Dermis blood vessel endothelial cell (primary cell): ENCODE measurements around the gene LRRC32. TPM values are rescaled to one million over a fixed set of nuclear protein-coding genes. Genes with fewer than 3 reads are reported as not detected.

ENCODE experiments used
- DNase-seq: peaks from one replicate; pipeline ENCODE4 v3.0.0; 2010
- total RNA-seq: library from RNA; depleted of rRNA; stranded (reverse); fragments of >200 nt; gene quantifications from 2 replicates; pipeline ENCODE4 v1.2.3, GENCODE V29; 2014

The LRRC32 gene
- total RNA-seq, 1 donor from 2014 or later: 80.8 TPM

DNA sequence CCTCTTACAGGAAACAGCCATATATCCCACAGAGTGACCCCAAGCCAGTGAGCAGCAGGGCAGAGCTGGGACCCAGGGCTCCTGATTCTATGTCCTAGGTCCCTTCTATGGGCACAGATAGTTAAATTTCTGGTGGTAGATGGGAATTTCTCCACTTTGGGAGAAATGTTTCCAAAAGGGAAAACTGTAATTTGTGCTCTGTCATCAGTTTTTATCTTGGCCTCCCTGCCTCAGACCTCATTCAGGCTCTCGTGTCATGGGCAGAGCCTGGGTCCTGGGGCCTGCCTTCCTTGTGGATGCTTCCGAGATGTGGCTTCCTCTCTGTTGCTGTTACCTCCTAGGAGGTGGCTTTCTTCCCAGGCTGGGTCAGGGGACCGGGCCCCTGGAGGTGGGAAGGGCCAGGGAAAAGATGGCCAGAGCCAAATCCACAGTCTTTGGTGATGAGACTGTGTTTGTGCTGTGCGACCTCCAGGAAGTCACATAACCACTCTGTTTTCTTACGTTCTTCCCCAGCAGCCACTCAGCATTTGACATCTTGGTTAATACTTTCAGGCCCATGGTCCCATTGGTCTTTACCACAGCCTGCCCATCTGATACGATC is 8.6 kb downstream of the LRRC32 start:
- DNase-seq: no peak

DNA sequence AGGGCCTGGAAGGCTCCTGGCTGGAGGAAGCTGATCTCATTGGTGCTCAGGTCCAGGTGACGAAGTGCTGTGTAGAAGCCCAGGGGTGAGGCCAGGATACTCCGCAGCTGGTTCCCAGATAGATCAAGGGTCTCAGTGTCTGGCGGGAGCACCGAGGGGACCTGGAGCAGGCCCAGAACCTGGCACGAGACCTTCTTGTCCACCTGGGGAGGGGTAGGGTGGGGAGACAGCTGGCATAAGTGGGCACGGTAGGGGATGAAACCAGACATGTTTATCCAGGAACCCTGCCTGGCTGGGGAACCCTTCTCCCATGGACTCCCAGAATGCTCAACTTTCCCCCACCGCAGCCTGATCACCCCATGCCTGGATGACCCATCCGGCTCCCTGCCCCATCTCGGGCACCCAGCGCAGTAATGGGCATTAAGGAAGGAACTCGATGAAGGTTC is 9.2 kb downstream of the LRRC32 start:
- no peak for DNase-seq

DNA sequence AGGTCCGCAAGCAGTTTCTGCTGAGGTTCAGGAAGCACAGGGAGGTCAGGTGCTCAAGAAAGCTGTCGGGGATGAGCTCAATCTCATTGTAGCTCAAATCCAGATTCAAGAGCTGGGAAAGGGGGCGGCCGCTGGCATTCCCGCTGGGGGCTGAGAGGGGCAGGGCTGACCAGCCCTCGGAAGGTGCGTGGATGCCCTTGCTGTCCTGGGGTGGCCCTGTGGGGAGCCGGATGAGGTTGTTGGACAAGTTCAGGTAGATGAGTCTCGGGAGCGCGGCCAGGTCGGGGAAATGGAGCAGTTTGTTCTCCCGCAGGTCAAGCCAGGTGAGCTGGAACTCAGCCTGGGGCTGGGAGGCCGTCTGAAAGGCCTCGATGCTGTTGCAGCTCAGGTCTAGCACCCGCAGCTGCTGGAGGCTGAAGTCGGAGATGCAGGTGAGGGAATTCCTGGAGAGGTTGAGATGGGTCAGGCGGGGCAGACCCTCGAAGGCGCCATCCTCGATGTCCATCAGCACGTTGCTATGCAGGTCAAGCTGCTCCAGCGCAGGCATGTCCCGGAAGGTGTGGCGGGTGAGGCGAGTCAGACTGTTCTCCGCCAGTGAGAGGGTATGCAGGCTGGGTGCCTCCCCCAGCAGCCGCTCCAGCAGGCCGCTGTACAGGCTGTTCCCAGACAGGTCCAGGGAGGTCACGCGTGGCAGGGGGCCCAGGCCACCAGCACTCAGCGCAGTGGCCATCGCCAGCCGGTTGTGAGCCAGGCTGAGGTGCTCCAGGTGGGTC is 9.8 kb downstream of the LRRC32 start:
- no peak for DNase-seq

DNA sequence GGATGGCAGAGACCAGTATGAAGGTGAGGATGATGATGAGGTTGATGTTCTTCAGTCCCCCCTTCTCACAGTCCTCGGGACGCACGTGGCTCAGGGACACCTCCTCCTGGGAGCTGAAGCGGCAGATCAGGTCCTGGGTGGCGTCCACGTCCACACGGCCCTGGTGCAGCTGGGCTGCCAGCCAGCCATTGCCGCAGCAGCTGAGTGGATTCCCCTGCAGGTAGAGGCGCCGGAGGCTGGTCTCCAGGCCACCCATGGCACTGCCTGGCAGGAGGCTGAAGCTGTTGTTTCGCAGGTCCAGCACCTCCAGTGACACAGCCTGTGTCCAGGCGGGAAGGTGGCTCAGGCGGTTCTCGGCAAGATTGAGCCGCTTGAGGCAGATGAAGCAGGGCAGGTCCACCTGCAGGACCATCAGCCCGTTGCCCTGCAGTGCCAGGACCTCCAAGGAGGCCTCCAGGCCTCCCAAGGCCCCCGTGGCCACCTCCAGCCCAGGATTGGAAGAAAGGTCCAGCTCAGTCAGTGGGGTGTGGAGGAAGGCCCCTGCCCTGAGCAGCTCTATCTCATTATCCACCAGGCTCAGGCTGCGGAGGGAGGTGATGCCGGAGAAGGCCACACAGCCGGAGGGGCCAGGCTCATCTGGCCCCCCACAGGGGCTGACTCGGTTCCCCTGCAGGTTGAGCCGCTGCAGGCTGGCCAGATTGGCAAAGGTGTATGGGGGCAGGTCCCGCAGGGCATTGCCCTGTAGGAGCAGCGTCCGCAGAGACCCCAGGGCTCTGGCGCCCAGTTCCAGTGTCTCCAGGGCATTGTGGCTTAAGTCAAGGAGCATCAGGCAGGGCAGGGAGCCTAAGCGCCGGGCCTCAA is 10.6 kb downstream of the LRRC32 start:
- DNase-seq: no peak

DNA sequence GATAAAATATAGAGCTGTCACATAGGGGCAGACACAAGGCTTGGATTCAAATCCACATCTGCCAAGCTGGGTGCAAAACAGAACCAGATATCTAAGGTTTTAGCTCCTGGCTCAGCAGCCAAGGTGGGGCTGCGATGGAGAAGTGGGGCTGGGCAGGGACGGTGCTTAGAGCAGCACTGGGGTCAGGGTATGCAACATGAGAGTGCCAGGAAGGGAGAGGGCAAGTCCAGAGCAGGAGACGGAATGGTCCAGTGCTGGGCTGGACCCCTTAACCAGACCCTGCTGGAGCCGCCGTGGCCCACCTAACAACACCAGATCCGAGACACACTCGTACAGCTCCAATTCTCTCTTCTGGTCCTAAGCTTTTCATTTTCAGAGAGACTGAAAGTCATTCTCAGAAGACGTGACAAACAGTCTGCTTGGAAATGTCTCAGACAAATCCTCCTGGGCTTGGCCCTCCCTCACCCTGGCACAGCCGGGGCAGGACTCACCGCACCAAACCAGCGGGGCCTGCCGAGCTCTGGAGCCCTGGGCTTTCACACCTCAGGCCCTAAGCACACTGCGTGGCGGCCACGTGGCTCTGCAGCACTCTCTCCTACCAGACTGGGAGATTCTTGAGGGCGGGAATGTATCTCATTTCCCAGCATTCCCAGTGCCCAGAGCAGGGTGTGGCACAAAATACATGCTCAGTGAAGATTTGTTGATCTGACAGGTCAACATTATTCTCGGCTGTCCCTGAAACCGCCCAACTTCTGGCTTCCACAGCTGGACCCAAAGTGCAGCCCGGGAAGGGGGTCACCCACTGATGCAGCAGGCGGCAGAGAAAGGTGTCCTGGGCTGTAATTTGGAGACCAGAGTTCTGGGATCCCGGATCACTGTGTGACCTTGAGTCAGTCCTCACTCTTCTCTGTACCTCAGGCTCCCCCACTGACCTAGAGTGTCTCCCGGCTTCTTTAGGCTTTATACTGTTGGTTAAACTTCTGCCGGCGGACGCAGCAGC is 11.6 kb downstream of the LRRC32 start:
- DNase-seq: no peak

DNA sequence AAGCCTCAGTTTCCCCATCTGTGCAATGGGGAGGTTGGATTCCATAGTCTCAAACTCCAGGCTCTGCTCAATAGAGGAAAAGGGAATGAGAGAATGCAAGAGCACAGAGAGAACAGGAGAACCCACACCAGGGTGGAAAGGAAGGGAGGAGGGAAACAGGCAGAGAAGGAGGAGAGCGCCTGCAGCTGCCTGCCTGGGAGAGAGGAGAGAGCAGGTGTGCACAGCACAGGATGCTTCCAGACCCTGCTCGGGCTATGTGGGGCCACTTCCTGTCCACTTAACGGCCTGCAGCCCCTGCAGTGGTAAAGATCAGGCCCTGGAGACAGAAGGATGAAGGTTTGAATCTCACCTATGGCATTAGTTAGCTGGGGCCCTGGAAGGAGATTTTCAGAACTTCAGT is 12.3 kb downstream of the LRRC32 start:
- DNase-seq: no peak

DNA sequence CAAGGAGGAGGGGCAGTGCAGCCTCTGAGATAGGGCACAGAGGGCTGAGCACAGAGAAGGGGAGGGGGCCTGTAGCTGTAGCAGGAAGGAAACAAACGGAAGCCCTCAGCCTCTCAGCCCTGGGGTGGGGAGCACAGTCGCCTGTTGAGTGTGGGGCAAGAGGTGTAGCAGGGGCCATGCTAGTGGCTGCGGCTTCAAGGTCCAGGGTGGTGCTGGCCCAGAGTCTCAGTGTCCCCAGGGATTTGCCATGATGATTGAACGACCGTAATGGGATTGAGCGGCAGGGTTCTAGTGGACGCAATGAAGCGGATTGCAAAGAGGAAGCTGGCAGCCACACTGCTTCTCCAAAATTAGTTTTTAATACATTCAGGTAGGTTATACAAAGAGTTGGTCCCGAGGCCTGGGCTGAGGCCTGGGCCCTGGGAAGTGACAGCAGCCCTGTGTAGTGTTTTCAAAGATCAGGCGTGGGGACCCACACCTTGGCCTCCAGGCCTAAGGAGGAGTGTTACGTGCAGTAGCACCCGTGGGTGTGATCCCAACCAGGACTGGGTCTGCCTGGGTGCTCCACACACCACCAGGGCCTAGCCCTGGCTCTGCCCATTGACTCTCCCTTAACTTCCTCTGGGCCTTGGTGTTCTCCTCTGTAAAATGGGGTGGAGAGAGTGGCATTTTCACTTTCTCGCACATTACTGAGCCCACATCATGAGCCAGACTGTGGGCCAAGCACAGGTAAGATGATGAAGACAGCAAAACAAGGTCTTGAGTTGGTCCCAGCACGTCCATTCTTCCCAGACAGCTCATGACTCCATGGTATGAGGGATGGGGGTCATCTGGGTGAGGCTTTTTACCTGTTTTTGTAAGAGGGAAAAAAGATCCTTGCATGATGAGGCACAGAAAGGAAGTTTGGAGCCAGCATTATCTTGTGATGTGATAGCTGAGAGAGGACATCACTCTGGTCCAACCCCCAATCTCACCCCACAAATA is 13.1 kb downstream of the LRRC32 start:
- DNase-seq: no peak

DNA sequence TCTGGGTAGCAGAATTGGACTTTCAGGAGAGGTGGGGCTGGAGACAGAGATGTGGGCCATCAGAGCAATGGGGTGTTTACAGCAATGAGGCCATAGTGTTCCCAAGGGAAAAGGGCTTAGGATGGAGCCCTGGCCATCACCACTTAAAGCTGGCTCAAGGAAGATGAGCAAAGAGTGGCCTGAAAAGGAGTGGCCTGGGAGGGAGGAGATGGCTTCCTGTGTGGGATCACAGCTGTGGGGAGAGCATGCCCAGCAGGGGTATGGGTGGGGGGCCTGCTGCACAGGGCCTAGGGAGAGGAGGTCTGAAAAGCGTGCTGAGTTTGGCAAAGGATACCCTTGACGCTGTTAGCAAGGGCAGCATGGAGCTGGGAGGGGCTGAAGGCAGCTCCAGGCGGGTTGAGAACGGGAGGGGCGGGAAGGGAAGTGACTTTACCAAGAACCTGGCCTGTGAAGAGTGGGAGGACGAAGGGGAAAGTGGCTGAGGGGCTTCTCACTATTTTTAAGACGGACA is 13.9 kb downstream of the LRRC32 start:
- DNase-seq: no peak

DNA sequence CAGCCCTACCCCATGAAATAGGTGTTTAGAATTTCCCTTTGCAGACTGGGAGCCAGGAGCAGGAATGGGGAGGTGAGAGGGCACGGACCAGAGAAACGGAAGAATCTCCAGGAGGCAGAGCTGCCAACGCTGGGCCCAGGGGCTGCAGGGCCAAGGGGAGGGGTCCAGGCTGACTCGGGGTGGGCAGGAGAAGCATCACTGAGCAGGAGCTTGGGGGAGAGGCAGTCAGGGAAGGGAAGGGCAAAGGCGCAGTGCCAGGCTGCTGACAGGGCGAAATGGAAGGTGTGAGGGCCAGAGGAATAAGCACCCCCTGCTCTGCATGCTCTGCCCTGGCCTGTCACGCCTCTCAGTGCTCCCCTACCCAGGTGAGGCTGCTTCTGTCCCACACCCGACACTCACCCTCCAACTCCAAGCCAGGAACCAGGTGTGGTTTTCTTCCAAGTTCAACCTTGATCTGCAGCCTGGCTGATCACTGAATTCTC is 14.5 kb downstream of the LRRC32 start:
- no peak for DNase-seq

DNA sequence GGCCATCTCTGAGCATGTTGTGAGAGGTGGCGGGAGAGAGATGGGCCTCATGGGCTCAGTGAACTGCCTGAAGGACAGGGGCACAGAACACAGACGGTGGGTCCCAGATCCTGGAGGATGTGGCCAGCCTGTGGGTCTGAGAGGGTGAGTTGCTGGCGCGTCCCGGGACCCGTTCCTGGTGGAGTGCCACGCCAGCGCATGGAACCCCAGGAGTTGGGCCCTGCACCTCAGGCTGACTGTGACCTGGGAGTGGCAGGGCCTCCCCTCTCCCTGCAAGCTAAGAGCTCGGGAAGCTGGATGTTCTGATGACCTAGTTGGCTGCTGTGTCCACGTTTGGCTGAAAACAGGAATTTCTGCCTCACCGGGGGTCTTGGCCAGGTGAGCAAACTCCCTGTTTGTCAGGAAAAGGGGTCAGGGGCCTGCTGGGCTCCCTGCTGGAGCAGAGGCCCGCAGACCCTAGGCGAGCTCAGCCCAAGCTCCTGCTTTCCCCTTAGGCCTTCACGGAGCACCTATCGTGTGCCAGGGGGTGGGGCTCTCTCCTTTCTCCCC is 15.0 kb downstream of the LRRC32 start:
- no peak for DNase-seq

DNA sequence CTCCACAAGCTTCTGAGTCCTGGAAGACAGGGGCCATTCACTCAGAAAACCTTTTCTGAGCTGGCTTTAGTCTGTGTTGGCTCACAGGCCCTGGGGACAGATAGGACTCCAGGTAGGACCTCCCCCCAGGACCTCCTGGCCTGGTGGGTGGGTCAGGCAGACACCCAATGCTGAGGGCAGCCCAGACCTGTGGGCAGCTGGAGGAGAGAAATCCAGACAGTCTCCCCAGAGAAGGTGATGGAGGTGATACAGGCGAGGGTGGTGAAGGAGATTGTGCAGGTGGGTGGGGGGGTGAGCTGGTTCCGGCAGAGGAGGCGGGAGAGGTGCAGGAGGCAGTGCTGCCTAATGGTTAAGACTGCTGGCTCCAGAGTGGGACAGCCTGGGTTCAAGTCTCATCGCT is 15.6 kb downstream of the LRRC32 start:
- DNase-seq: no peak

DNA sequence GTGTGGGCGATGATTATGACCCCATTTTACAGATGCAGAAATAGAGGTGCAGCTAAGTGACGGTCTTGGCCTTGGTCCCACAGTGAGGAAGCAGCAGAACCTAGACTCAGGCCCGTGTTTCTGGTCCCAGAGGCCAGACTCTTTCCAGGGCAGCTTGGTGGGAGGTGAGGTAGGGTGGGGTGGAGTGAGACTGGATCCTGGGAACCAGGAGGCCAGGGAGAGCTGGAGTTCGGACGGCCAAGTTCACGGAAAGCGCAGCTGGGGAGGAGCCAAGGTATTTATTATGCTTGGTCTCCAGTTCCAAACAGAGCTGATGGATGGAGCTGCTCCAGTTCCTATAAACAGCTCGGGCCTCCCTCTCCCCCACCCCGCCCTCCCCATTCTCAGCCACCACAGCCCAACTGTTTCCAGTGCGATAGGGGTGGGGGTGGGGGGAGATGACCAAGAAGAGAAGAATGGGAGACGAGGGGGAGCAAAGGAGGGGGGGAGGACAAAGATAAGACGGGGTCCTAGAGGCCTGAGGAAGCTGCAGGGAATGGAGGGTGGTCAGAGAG is 16.2 kb downstream of the LRRC32 start:
- no peak for DNase-seq

DNA sequence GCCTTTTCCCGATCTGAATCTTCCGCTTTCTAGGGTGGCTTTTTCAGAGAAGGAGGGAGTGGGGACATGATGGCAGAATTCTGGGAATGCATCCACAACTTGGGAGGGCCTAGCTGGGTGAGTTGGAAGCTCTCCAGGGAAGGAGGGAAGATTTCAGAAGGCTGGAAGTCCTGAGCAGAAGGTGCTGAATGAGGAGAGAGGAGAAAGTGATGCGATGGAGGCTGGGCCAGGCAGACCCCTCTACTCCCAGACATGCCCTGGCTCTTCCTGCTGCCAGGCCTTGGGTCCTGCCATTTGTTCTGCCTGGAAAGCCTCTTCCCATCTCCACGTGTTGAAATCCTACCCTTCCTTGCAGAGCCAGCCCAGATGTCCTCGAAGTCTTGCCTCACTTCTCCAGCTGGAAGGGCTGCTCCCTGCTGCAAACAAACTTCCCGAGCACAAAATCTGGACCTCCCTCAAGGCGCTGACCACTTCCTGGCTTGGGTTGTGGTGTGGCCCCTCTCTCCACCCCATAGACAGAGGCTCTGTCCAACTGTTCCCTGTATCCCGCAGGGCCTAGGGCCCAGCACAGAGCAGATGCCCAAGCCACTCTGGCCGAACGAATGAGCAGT is 16.8 kb downstream of the LRRC32 start:
- DNase-seq: no peak

DNA sequence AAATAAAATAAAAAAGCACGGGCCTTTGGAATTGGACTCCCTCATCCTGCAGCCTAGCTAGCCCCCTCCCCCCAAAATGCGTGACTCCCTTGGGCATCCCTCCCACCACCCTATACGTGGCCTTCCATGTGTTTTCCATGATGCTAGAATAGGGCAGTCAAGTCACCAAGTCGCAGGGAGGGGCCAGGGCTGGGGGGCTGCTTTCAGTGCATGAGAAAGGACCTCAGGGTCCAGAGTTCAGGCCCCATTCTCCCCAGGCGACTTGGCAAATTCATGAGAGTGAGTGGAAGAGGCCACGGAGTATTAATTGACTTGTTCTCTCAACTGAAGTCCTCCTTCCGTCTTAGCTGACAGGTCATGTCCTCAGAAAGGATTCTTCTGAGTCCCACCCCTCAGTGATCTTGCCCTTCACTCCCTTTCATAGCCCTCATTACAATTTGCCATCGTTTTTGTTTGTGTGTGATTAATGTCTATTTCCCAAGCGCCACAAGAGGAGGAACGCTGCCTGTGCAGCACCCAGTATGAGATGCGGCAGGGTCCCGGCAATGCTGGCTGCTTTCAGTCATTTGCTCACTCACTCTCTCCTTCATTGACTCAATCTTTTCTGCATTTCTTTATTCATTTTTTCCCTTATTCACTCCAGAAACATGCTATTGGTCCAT is 17.4 kb downstream of the LRRC32 start:
- no peak for DNase-seq

DNA sequence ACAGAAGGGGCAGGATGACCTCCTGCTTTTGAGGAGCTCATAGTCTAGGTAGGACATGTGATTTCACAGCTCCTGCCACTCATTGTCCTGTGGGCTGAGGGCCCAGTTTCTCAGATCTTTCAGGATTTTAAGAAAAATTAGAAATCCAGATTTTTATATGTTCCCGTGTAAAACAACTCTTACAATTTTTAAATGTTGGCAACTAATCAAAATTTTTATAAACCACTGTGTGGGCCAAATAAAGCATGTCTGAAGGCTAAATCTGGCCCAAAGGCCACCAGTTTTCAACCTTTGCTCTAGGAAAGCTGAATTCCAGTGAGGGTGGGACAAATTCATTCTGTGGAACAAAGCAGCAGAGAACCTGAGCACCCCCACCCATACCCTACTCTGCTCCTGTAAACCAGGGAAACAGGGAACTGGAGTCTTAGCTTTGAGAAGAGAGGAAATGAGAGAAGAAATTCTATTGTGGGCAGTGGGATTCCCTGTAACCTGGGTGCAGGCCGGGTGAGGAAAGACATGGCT is 20.6 kb downstream of the LRRC32 start:
- no peak for DNase-seq

DNA sequence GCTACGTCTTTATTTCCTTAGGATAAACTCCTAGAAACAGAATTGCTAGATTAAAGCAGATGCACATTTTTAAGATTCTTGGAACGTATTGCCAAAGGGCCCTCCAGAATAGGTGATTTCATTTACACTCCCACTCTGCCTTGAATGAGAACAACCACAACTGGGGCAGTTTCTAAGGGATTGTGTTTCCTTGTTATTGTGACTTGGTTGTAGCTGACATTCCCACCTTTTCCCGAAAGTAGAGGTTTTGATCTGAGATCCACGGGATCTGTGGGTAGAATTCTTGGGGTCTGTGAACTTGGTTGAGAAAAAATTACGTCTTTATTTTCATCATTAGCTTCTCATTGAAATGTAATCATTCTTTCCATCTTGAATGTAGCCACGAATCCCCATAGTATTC is 21.5 kb downstream of the LRRC32 start:
- DNase-seq: no peak

DNA sequence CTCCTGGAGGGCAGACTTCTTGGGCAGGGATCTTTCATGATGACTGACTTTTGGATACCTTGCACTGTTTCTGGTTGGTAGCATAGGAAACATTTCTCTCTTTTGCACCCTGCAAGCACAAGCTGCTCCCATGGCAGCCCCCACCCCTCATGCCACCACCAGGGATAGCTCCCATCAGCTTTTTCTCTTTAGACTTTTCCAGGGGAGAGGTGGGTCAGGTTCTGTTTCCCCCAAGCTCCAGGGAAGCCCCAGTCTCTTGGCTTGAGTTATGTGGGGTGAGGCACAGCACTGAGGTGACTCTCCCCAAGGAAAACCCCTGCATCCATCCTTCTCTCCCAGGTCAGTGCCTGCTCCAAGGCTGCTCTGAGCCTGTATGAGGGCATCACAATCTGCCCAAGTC is 22.5 kb downstream of the LRRC32 start:
- DNase-seq: no peak

DNA sequence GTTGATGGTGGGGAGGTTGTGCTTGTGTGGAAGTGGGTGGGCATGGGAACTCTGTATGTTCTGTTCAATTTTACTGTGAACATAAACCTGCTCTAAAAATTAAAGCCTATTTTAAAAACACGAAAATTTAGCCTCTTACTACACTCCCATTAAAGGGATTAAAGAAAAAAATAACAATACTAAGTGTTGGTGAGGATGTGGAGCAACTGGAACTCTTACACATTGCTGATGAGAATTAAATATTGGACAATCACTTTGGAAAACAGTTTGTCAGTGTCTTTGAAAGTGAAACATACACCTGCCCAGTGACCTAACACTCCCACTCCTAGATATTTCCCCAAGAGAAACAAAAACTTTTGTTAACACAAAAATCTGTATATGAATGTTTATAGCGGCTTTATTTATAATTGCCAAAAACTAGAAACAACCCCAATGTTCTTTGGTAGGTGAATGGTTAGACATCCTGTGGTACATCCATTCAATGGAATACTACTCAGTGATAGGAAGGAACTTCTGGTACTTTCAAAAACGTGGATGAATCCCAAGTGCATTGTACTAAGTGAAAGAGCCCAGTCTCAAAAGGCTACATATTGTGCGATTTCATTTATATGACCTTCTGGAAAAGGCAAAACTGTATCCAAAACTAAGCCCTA is 23.5 kb downstream of the LRRC32 start:
- DNase-seq: no peak
